CD4-positive, alpha-beta T cell treated with Interleukin-4 for 1 hour (primary cell): Measurements from ENCODE around the gene FEN1.
A peak's percentile ranks its signal among the peaks of the same experiment; 100 is the strongest.

Experiments used
- DNase-seq, 2 donors: peaks; one replicate each; pipeline ENCODE4 v3.0.0-alpha.2; 2020 to 2022

Gene FEN1

GRCh38 chr11:61792310-61793082 lies at the start of gene FEN1, which contains the start of gene TMEM258:
Gene FEN1, plus strand, starts transcription at chr11:61792911. Its CDS starts 2,451 bp downstream, at chr11:61795362.
Gene TMEM258, minus strand, starts transcription at chr11:61792599. Its CDS starts 41 bp downstream, at chr11:61792558.
- peak; percentile 90 for DNase-seq

DNA sequence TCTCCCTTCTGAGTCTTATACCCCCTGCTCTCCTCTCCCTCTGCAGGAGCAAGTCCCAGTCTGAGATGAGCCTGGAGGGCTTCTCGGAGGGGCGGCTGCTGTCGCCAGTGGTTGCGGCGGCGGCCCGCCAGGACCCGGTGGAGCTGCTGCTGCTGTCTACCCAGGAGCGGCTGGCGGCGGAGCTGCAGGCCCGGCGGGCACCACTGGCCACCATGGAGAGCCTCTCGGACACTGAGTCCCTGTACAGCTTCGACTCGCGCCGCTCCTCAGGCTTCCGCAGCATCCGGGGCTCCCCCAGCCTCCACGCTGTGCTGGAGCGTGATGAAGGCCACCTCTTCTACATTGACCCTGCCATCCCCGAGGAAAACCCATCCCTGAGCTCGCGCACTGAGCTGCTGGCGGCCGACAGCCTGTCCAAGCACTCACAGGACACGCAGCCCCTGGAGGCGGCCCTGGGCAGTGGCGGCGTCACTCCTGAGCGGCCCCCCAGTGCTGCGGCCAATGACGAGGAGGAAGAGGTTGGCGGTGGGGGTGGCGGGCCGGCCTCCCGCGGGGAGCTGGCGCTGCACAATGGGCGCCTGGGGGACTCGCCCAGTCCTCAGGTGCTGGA lies 49.1 kb upstream of the FEN1 start:
- no peak for DNase-seq

- DNase-seq, result no peak
Measured at GRCh38 chr11:61744181-61744580, 48.5 kb upstream of the FEN1 start.

GRCh38 chr11:61744609-61745156 lies 48.0 kb upstream of the FEN1 start:
- DNase-seq, result no peak

- DNase-seq, result no peak
Measured at GRCh38 chr11:61745781-61746441, 46.8 kb upstream of the FEN1 start.

DNA sequence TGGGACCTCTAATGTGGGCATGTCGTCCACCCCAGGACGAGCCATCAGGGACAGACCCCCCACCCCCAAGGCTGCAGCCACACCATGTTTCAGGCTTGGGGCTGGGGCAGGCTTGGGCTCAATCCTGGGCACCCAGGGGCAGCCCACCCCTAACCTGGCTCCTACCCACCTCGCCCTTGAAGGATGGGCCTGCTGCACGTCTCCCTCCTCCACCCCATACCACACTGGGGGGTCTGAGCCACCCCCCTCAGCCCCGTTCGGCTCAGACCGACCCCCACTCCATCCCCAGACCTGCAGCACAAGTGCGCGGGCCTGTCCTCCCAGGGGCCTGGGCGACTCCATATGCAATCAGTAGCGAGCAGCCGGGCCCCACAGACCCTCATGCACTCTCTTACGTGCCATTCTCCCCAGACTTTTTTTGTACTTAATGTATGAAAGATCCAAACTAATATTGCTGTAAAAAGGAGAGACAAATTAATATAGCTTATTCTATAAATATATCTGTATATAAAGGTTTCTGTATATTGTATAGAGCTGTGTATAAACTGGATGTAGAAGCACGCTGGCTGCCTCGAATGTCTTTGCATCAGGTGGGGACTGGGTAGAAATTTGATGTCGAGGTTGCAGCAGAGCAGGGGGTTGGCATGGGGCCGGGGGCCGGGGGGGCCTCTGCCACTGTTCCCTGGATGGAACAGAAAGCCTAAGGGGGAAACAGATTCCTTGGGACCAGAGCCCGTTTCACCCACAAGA lies 46.1 kb upstream of the FEN1 start:
- DNase-seq, result no peak

DNA sequence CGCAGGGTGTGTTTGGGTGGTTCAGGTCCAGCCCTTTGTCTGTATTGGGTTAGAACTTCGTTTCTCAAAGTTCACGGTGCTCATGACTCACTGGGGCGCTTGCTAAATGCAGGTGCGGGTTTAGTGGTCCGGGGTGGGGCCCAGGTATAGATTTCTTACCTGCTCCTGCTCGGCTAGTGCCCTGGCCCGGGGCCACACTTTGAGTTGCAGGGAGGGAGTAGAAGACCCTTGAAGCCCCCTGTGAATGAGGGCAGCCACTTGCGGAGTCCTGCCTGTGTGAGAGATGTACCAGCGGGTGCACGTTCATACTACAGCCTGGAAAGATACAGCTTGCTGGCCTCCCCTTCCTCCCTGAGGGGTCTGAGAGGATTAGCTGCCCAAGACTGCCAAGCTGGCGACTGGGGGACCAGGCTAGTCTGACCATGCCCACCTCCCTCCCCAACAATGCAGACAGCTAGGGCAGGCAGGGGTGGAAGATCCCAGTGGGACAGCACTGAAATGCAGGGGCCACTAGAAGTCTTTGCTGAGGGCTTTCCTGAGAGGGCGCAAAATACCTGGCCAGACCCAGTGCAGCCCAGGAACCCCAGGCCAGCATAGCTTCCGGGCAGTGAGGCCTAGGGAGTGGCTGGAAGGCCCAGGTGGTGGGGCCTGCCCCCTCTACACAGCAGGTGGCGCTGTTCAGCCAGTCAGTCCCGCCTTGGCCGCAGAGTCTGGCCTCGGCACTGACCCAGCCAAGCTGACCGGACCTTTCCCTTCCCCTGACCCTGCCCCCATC lies 45.3 kb upstream of the FEN1 start:
- peak; percentile 27 to 35 for DNase-seq

DNA sequence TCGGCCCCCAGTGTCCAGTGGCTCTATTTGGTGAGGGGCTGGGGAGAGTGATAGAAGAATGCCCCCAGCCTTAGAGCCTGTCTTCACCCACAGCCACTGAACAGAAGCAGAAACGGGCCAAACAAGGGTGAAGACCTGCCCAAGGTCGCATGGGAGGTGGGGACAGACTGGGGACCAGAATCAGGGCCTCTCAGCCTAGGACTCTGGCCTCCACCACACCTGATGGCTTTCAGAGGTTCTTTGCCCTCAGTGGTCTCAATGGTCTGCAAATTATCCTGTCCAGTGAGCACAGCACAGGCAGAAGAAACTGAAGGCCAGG lies 44.8 kb upstream of the FEN1 start:
- DNase-seq, result no peak

DNA sequence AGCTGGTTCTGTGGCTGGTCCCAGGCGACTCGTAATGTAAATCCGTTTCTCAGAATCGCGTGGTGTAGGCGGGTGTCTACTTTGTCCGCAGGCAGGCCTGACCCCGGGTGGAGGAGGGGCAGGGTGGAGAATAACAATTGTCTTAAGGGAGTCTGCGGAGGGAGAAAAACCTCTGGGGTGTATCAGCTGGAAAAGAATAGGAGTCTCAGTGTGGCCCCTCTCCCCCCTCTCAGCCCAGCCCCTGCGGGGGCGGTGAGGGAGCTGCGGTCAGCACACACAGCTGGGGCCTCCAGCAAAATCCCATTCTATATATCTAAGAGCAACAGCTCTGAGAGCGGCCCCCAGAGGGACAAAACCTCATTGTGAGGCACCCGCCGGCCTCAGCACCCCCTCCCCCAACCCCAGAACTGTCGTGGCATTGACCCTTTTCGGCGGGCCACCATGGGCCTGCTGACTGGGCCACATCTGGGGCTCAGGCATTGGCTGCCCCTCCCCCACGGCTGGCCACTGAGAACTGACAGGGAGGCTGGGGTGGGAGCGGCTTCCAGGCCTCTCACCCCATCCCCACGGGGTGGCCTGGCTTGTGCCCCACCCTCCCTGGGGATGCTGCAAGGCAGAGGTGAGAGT lies 43.0 kb upstream of the FEN1 start:
- no peak for DNase-seq

DNA sequence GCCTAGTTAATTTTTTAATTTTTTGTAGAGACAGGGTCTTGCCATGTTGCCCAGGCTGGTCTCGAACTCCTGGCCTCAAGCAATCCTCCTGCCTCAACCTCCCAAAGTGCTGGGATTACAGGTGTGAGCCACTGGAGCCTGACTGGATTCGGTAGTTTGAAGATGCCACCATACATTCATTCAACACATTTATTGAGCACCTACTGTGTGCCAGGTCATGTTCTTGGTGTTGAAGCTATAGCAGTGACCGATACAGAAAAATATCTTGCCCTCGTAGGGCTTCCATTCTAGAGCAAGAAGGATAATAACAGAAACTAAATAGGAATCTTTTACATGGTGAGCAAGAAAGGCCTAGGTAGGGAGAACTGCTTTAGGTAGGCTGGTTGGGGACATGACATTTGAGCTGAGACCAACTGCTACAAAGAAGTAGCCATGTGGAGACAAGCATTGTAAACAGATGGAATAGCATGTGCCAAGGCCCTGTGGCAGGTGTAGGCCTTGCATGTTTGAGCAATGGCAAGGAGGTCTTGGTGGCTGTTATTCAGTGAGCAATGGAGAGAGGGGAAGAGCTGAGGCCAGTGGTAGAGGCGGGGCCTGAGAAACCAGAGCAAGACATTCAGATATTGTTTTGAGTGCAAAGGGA lies 42.0 kb upstream of the FEN1 start:
- no peak for DNase-seq

- DNase-seq, result no peak
Measured at GRCh38 chr11:61751384-61751783, 41.3 kb upstream of the FEN1 start.

DNA sequence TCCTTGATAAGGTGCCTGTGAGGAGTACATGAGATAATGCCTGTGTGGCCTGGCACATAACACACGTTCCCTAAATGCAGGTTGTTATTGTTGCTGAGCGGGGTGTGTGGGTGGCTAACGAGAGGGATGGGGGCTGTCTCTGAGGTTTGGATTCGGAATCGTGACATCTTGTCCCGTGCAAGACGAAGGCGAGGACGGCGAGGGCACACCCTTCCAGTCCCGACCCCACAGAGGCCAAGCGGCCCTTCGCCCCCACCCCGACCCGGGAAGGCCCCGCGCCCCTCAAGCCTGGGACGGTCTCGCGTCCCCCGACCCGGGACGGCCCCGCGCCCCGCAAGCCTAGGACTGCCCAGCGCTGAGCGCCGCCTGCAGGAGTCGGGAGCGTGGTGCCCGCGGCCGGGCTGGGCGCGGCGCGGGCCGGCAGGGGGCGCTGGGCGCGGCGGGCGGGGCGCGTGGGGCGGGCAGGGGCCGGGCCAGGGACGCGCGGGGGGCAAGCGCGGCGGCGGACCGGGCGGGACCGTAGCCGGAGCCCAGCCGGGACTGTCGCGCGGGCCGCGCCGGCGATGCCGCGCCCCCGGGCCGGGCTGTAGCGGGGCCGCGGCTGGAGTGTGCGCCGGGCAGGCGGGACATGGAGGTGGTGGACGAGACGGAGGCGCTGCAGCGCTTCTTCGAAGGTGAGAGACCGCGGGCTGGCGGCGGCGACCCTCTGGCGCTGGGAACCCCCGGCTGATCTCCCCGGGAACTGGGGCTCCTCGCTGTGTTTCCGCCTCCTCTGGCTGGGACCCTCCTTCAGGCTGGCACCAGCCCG lies 40.4 kb upstream of the FEN1 start, which contains the start of gene MYRF:
Gene MYRF, plus strand, starts transcription at position 520 of the 808 bp plus-strand sequence. Its CDS starts 109 bp downstream, at position 629.
- peak; percentile 40 to 53 for DNase-seq

GRCh38 chr11:61752925-61753521 lies 39.7 kb upstream of the FEN1 start:
- DNase-seq, result no peak

- no peak for DNase-seq
Measured at GRCh38 chr11:61753672-61754071, 39.0 kb upstream of the FEN1 start.

GRCh38 chr11:61754534-61755482 lies 37.9 kb upstream of the FEN1 start:
- DNase-seq, result no peak

DNA sequence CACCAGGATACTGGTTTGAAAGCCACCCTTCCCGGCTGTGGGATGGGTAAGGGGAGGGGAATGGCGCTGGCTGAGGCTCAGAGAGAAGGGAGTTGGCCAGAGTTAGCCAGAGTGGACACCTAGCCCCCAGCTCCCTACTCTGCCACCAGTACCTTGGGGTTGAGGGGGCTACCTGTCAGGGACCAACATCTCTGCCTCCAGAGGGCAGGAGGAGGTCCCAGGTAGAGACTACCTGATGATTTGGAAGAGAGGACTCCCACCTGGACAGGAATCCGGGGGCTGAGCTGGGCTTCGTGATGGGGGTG lies 36.6 kb upstream of the FEN1 start:
- DNase-seq, result no peak

GRCh38 chr11:61756452-61757212 lies 36.1 kb upstream of the FEN1 start:
- no peak for DNase-seq
